ENCODE results near the gene TENT5C.

TENT5C gene

GRCh38 chr1:117569856-117570255 lies 36.0 kb upstream of the TENT5C start:
- Mint-ChIP-seq H3K4me1 (peaks cover 21% of the 10 kb centered on the region), H3K36me3 (ENCODE audit: low read depth) (no peaks in the 10 kb centered on the region), H3K4me3 (no peak overlapping the region), H3K27ac (peak overlapping the region; percentile 2 to 78 (median 77)), H3K27me3 (ENCODE audit: low read depth) (no peaks in the 10 kb centered on the region), H3K9me3 (no peaks in the 10 kb centered on the region)
- no peak for TF ChIP-seq CTCF (IDR thresholded peaks at IDR 0.05; ENCODE audit: unreplicated experiment in 3 of 3)

GRCh38 chr1:117570988-117571409 lies 34.8 kb upstream of the TENT5C start:
- no peaks in the 10 kb centered on the region for H3K36me3 Mint-ChIP-seq (ENCODE audit: low read depth)
- H3K9me3 Mint-ChIP-seq = no peaks in the 10 kb centered on the region

GRCh38 chr1:117571496-117571895 lies 34.4 kb upstream of the TENT5C start:
- H3K9me3 Mint-ChIP-seq = no peaks in the 10 kb centered on the region
- H3K27ac Mint-ChIP-seq = no peak overlapping the region
- peaks cover 4% of the 10 kb centered on the region for H3K27me3 Mint-ChIP-seq (ENCODE audit: low read depth)
- TF ChIP-seq CTCF (IDR thresholded peaks at IDR 0.05; ENCODE audit: unreplicated experiment in 3 of 3) = no peak
- H3K4me1 Mint-ChIP-seq = peaks cover 21% of the 10 kb centered on the region
- no peak overlapping the region for H3K4me3 Mint-ChIP-seq
- no peaks in the 10 kb centered on the region for H3K36me3 Mint-ChIP-seq (ENCODE audit: low read depth)

More at GRCh38 chr1:117570988-117571409, 34.8 kb upstream of the TENT5C start:
- no peak for TF ChIP-seq CTCF (IDR thresholded peaks at IDR 0.05; ENCODE audit: unreplicated experiment in 3 of 3)
- Mint-ChIP-seq H3K4me3 (no peak overlapping the region), H3K4me1 (peaks cover 21% of the 10 kb centered on the region), H3K27ac (peak overlapping the region in 1 of 3 experiments; percentile 78), H3K27me3 (ENCODE audit: low read depth) (peaks cover 4% of the 10 kb centered on the region)

GRCh38 chr1:117572546-117572945 lies 33.3 kb upstream of the TENT5C start:
- no peak for TF ChIP-seq CTCF (IDR thresholded peaks at IDR 0.05; ENCODE audit: unreplicated experiment in 3 of 3)

GRCh38 chr1:117573386-117574023 lies 32.3 kb upstream of the TENT5C start:
- no peak overlapping the region for H3K4me3 Mint-ChIP-seq
- no peak overlapping the region for H3K27ac Mint-ChIP-seq
- TF ChIP-seq CTCF (IDR thresholded peaks at IDR 0.05; ENCODE audit: unreplicated experiment in 3 of 3) = no peak

More at GRCh38 chr1:117572546-117572945, 33.3 kb upstream of the TENT5C start:
- Mint-ChIP-seq H3K27ac (no peak overlapping the region), H3K9me3 (no peaks in the 10 kb centered on the region), H3K27me3 (ENCODE audit: low read depth) (peaks cover 4% of the 10 kb centered on the region), H3K4me3 (no peak overlapping the region), H3K4me1 (peaks cover 21% of the 10 kb centered on the region), H3K36me3 (ENCODE audit: low read depth) (no peaks in the 10 kb centered on the region)

More at GRCh38 chr1:117573386-117574023, 32.3 kb upstream of the TENT5C start:
- no peaks in the 10 kb centered on the region for H3K9me3 Mint-ChIP-seq
- peaks cover 21% of the 10 kb centered on the region for H3K4me1 Mint-ChIP-seq
- no peaks in the 10 kb centered on the region for H3K36me3 Mint-ChIP-seq (ENCODE audit: low read depth)
- peaks cover 4% of the 10 kb centered on the region for H3K27me3 Mint-ChIP-seq (ENCODE audit: low read depth)
